GM23338 (cell line): Measurements from ENCODE around the gene RBPJ. TPM values are rescaled to one million over a fixed set of nuclear protein-coding genes. Genes with fewer than 3 reads are reported as not detected.

Source experiments
- ATAC-seq: fragments of 200-7000 bp; cut with Tn5 transposase; 3 replicates; pipeline ENCODE4 v1.9.1; 2020
- DNase-seq: peaks from one replicate; pipeline ENCODE4 v3.0.0-alpha.2; 2015; ENCODE audit warnings: low spot score
- H2AFZ ChIP-seq: fragments of 200-600 bp; sonication (generic); 2 replicates; pipeline ENCODE4 v1.8.0; 2016; ENCODE audit warnings: antibody characterized with exemption, mild to moderate bottlenecking, moderate library complexity
- H3F3A ChIP-seq: fragments of 200-600 bp; sonication (generic); replicated peaks from 2 replicates; pipeline ENCODE4 v1.8.0; 2017; ENCODE audit warnings: antibody characterized with exemption, mixed run types, low read depth
- H3K27ac ChIP-seq: fragments of 200-600 bp; sonication (generic); 2 replicates; pipeline ENCODE4 v1.6.1; 2016; ENCODE audit warnings: low read depth
- H3K27me3 ChIP-seq: fragments of 200-600 bp; sonication (generic); 2 replicates; pipeline ENCODE4 v1.8.0; 2016; ENCODE audit warnings: mild to moderate bottlenecking, mixed run types, moderate library complexity; ENCODE audit not compliant: insufficient read depth
- H3K36me3 ChIP-seq: fragments of 200-600 bp; sonication (generic); 2 replicates; pipeline ENCODE4 v1.8.0; 2016; ENCODE audit warnings: mild to moderate bottlenecking; ENCODE audit not compliant: insufficient read depth
- H3K4me1 ChIP-seq: fragments of 200-600 bp; sonication (generic); 2 replicates; pipeline ENCODE4 v1.8.0; 2016; ENCODE audit warnings: mild to moderate bottlenecking, moderate library complexity; ENCODE audit not compliant: insufficient read depth
- H3K4me2 ChIP-seq: fragments of 200-600 bp; sonication (generic); 2 replicates; pipeline ENCODE4 v1.7.1; 2017; ENCODE audit warnings: mixed run types
- H3K4me3 ChIP-seq: fragments of 200-600 bp; sonication (generic); 2 replicates; pipeline ENCODE4 v1.6.1; 2016; ENCODE audit warnings: mixed run types
- H3K79me2 ChIP-seq: fragments of 200-600 bp; sonication (generic); replicated peaks from 2 replicates; pipeline ENCODE4 v1.8.0; 2017; ENCODE audit warnings: mild to moderate bottlenecking; ENCODE audit not compliant: insufficient read depth
- H3K9me2 ChIP-seq: fragments of 200-600 bp; sonication (generic); 2 replicates; pipeline ENCODE4 v1.8.0; 2017; ENCODE audit not compliant: insufficient read depth
- H4K20me1 ChIP-seq: fragments of 200-600 bp; sonication (generic); replicated peaks from 2 replicates; pipeline ENCODE4 v1.8.0; 2017; ENCODE audit warnings: mild to moderate bottlenecking; ENCODE audit not compliant: insufficient read depth
- H3K27ac Mint-ChIP-seq: 2 replicates; pipeline ENCODE4 v1.8.0; 2020; ENCODE audit warnings: inconsistent platforms, mild to moderate bottlenecking, moderate library complexity, mixed read lengths
- H3K27me3 Mint-ChIP-seq: 3 replicates; pipeline ENCODE4 v1.8.0; 2022; ENCODE audit warnings: low read depth, mild to moderate bottlenecking, moderate library complexity, mixed read lengths, inconsistent platforms; ENCODE audit not compliant: insufficient read depth, poor library complexity
- H3K36me3 Mint-ChIP-seq: 3 replicates; pipeline ENCODE4 v1.8.0; 2021; ENCODE audit warnings: low read depth, mild to moderate bottlenecking, inconsistent platforms, moderate library complexity, mixed read lengths
- H3K4me1 Mint-ChIP-seq: 3 replicates; pipeline ENCODE4 v1.8.0; 2020; ENCODE audit warnings: mild to moderate bottlenecking, inconsistent platforms, mixed read lengths
- H3K4me3 Mint-ChIP-seq: 3 replicates; pipeline ENCODE4 v1.8.0; 2021; ENCODE audit warnings: moderate library complexity, mild to moderate bottlenecking, inconsistent platforms, mixed read lengths
- H3K9me3 Mint-ChIP-seq: 3 replicates; pipeline ENCODE4 v1.8.0; 2020; ENCODE audit warnings: moderate library complexity, mild to moderate bottlenecking, inconsistent platforms, mixed read lengths
- ETS1 ChIP-seq: IDR thresholded peaks from 2 replicates; pipeline ENCODE4 v1.6.1; 2016; ENCODE audit warnings: antibody characterized with exemption
- EZH2 ChIP-seq: fragments of 200-600 bp; sonication (generic); IDR thresholded peaks from one replicate; pipeline ENCODE4 v1.8.0; 2017; ENCODE audit warnings: antibody characterized with exemption, mild to moderate bottlenecking, low read depth; ENCODE audit not compliant: unreplicated experiment
- EZH2phosphoT487 ChIP-seq: fragments of 200-600 bp; sonication (generic); IDR thresholded peaks from one replicate; pipeline ENCODE4 v1.8.1; 2018; ENCODE audit warnings: antibody characterized with exemption; ENCODE audit not compliant: unreplicated experiment
- JUNB ChIP-seq: IDR thresholded peaks from one replicate; pipeline ENCODE4 v1.6.1; 2016; ENCODE audit warnings: antibody characterized with exemption; ENCODE audit not compliant: unreplicated experiment
- NANOG ChIP-seq: IDR thresholded peaks from 2 replicates; pipeline ENCODE4 v1.6.1; 2016; ENCODE audit warnings: antibody characterized with exemption, borderline replicate concordance
- POLR2AphosphoS5 ChIP-seq: IDR thresholded peaks from 2 replicates; pipeline ENCODE4 v1.6.1; 2016; ENCODE audit warnings: antibody characterized with exemption, low read depth
- REST ChIP-seq: IDR thresholded peaks from one replicate; pipeline ENCODE4 v1.6.1; 2018; ENCODE audit warnings: antibody characterized with exemption; ENCODE audit not compliant: unreplicated experiment
- ZNF331 ChIP-seq: fragments of 250-450 bp; sonication (Bioruptor Pico); IDR thresholded peaks from 2 replicates; pipeline ENCODE4 v1.5.0; 2020; ENCODE audit warnings: low read depth, mild to moderate bottlenecking, moderate library complexity
- polyA plus RNA-seq: library from polyadenylated mRNA; unstranded; fragments of >200 nt; fragmentation: Nextera tagmentation; extraction: Ambion mirVana; gene quantifications from 2 replicates; pipeline ENCODE4 v1.2.1, GENCODE V29; 2016
- total RNA-seq: library from RNA; depleted of rRNA; stranded (reverse); fragments of >200 nt; shearing (Covaris generic); gene quantifications from 2 replicates; pipeline ENCODE4 v1.2.3, GENCODE V29; 2014
- TF ChIP-seq, protein P1 (sequence below), 2 experiments: fragments of 200-600 bp in 1 of 2; sonication (generic) in 1 of 2; conservative IDR thresholded peaks; 2 replicates each; pipeline versions ENCODE4 v1.5.1 to v1.6.1; 2016 to 2017; ENCODE audit warnings: antibody characterized with exemption in 2 of 2, low read depth in 2 of 2, mild to moderate bottlenecking in 2 of 2, moderate library complexity in 1 of 2

The RBPJ gene
- total and polyA plus RNA-seq, 2 experiments from 2014 or later, result 212 to 457 TPM

- no peak for TF ChIP-seq REST
- TF ChIP-seq, protein P1, sequence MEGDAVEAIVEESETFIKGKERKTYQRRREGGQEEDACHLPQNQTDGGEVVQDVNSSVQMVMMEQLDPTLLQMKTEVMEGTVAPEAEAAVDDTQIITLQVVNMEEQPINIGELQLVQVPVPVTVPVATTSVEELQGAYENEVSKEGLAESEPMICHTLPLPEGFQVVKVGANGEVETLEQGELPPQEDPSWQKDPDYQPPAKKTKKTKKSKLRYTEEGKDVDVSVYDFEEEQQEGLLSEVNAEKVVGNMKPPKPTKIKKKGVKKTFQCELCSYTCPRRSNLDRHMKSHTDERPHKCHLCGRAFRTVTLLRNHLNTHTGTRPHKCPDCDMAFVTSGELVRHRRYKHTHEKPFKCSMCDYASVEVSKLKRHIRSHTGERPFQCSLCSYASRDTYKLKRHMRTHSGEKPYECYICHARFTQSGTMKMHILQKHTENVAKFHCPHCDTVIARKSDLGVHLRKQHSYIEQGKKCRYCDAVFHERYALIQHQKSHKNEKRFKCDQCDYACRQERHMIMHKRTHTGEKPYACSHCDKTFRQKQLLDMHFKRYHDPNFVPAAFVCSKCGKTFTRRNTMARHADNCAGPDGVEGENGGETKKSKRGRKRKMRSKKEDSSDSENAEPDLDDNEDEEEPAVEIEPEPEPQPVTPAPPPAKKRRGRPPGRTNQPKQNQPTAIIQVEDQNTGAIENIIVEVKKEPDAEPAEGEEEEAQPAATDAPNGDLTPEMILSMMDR (conservative IDR thresholded peaks at IDR 0.05; ENCODE audit: low read depth in 2 of 2), result no peak
- TF ChIP-seq ZNF331 (CRISPR knock-in tag), result no peak
These were observed 22.4 kb upstream of the RBPJ start (continued) for GRCh38 chr4:26298198-26298947.

DNA sequence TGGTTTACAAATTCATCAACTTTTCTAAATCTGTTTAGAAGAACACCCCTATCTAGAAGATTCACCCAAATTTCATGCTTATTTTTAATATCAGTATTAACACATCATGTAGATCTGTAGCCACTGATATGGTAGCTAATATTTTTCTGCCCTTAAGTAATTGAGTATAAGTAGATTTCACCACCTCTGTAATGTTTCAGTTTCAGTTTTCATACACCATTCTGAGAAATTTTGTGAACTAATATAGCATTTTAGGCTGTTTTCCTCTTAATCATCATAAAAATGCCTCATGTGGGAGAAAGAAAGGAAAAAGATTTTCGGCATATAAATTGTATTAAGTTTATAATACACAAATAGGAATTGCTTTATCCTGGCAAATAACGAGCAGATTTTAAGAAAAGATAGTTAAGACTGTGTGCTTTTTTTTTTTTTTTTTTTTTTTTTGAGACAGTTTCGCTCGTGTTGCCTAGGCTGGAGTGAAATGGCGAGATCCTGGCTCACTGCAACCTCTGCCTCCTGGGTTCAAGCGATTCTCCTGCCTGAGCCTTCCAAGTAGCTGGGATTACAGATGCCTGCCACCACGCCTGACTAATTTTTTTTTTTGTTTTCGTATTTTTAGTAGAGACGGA, 21.4 kb upstream of the RBPJ start:
- Histone ChIP-seq H3K4me2 (peak overlapping the region; percentile 28), H3K27ac (peak overlapping the region; percentile 83), H3K4me3 (no peak overlapping the region), H4K20me1 (no peaks in the 10 kb centered on the region), H3K27me3 (no peaks in the 10 kb centered on the region), H3K4me1 (peaks cover 29% of the 10 kb centered on the region), H3F3A (peaks cover 5% of the 10 kb centered on the region; the same call in 1 of the 2 replicates), H3K9me2 (0 out of 2 replicates have a peak, but pooled peaks cover 6% of the 10 kb centered on the region), H3K79me2 (no peaks in the 10 kb centered on the region), H2AFZ (no peak overlapping the region), H3K36me3 (no peaks in the 10 kb centered on the region)
- ATAC-seq (peak; percentile 19), DNase-seq (no peak)
- Mint-ChIP-seq H3K4me1 (peaks cover 55% of the 10 kb centered on the region), H3K27me3 (peaks cover 4% of the 10 kb centered on the region), H3K36me3 (peaks cover 6% of the 10 kb centered on the region; the same call in 1 of the 3 replicates), H3K9me3 (no peaks in the 10 kb centered on the region), H3K4me3 (no peak overlapping the region), H3K27ac (peak overlapping the region; percentile 97)
- TF ChIP-seq EZH2phosphoT487 (no peak), EZH2 (no peak), ETS1 (no peak), ZNF331 (CRISPR knock-in tag) (no peak), REST (no peak), JUNB (no peak), POLR2AphosphoS5 (no peak), NANOG (no peak)
